GM12878 (cell line): ENCODE measurements around the gene SNX8. TPM values are rescaled to one million over a fixed set of nuclear protein-coding genes. Genes with fewer than 3 reads are reported as not detected.
A peak's percentile ranks its signal among the peaks of the same experiment; 100 is the strongest.

Experiments
- BMI1 ChIP-seq: fragments of 450-650 bp; IDR thresholded peaks from 2 replicates; pipeline ENCODE4 v1.6.1; 2016; ENCODE audit warnings: mild to moderate bottlenecking, moderate library complexity, borderline replicate concordance
- CEBPB ChIP-seq, 2 experiments: fragments of 150-350 bp in 1 of 2; IDR thresholded peaks; 2 replicates each; pipeline ENCODE4 v1.6.1; 2012 to 2014; ENCODE audit warnings: low read depth in 2 of 2, low read length in 2 of 2, borderline replicate concordance in 1 of 2, inconsistent platforms in 1 of 2
- CREM ChIP-seq: IDR thresholded peaks from 2 replicates; pipeline ENCODE4 v1.6.1; 2014; ENCODE audit warnings: antibody characterized with exemption, low read depth
- CUX1 ChIP-seq: IDR thresholded peaks from 2 replicates; pipeline ENCODE4 v1.6.1; 2012; ENCODE audit warnings: improper control_type of control experiment, low read depth, low read length; ENCODE audit not compliant: insufficient replicate concordance
- E2F8 ChIP-seq: fragments of 450-650 bp; IDR thresholded peaks from 2 replicates; pipeline ENCODE4 v1.6.1; 2018; ENCODE audit warnings: mild to moderate bottlenecking, low read depth, moderate library complexity; ENCODE audit not compliant: partially characterized antibody
- HDAC2 ChIP-seq: fragments of 200-600 bp; sonication (generic); IDR thresholded peaks from 2 replicates; pipeline ENCODE4 v1.6.1; 2017
- MEF2A ChIP-seq: IDR thresholded peaks from 2 replicates; pipeline ENCODE4 v1.6.1; 2011; ENCODE audit warnings: low read depth, mild to moderate bottlenecking, low read length, moderate library complexity; ENCODE audit not compliant: insufficient read depth
- NFIC ChIP-seq: IDR thresholded peaks from 2 replicates; pipeline ENCODE4 v1.6.1; 2012; ENCODE audit warnings: low read depth, mild to moderate bottlenecking, inconsistent platforms, low read length, moderate library complexity
- NR2C1 ChIP-seq: fragments of 450-650 bp; IDR thresholded peaks from 2 replicates; pipeline ENCODE4 v1.6.1; 2017; ENCODE audit warnings: antibody characterized with exemption, mild to moderate bottlenecking, moderate library complexity
- NR2C2 ChIP-seq: IDR thresholded peaks from 2 replicates; pipeline ENCODE4 v1.6.1; 2011; ENCODE audit warnings: borderline replicate concordance, low read depth; ENCODE audit not compliant: control insufficient read depth, insufficient read length
- RB1 ChIP-seq: fragments of 450-650 bp; formaldehyde crosslinking; IDR thresholded peaks from 2 replicates; pipeline ENCODE4 v1.6.1; 2017; ENCODE audit warnings: mild to moderate bottlenecking, borderline replicate concordance
- RCOR1 ChIP-seq: conservative IDR thresholded peaks from 2 replicates; pipeline ENCODE4 v1.6.1; 2012; ENCODE audit warnings: low read depth, low read length, improper control_type of control experiment
- RELA ChIP-seq: fragments of 450-650 bp; IDR thresholded peaks from 2 replicates; pipeline ENCODE4 v1.8.0; 2014; ENCODE audit warnings: borderline replicate concordance; ENCODE audit not compliant: partially characterized antibody
- RELB ChIP-seq: fragments of 450-650 bp; IDR thresholded peaks from 2 replicates; pipeline ENCODE4 v1.6.1; 2017; ENCODE audit warnings: low read depth, mild to moderate bottlenecking, moderate library complexity
- SMARCA5 ChIP-seq: fragments of 450-650 bp; IDR thresholded peaks from 2 replicates; pipeline ENCODE4 v1.6.1; 2017; ENCODE audit warnings: mild to moderate bottlenecking
- SREBF1 ChIP-seq: IDR thresholded peaks from 2 replicates; pipeline ENCODE4 v1.6.1; 2012; ENCODE audit warnings: mild to moderate bottlenecking, low read length
- YBX1 ChIP-seq: fragments of 450-650 bp; IDR thresholded peaks from 2 replicates; pipeline ENCODE4 v1.6.1; 2016; ENCODE audit warnings: antibody characterized with exemption
- ZBED1 ChIP-seq: IDR thresholded peaks from 2 replicates; pipeline ENCODE4 v1.6.1; 2016; ENCODE audit warnings: borderline replicate concordance
- ZNF24 ChIP-seq: fragments of 450-650 bp; IDR thresholded peaks from 2 replicates; pipeline ENCODE4 v1.6.1; 2017; ENCODE audit warnings: antibody characterized with exemption, mild to moderate bottlenecking
- polyA plus RNA-seq, 11 experiments: library from polyadenylated mRNA; depleted of rRNA in 4 of 11; unstranded in 6 of 11; stranded (reverse) in 5 of 11; fragments of >200 nt; fragmentation: Nextera tagmentation in 4 of 11; fragmentation: Illumina TruSeq in 1 of 11; extraction: Ambion mirVana in 4 of 11; extraction: Trizol in 1 of 11; gene quantifications; 1 replicate in 1 of 11; 2 replicates in 10 of 11; pipeline versions ENCODE4 v1.2.1 to v1.2.3, GENCODE V29; 2011 to 2016; ENCODE audit warnings: inconsistent platforms in 2 of 11, missing spikeins in 2 of 11, low read depth in 1 of 11
- total RNA-seq, 4 experiments: library from RNA; depleted of rRNA in 3 of 4; stranded (reverse); fragments of >200 nt in 3 of 4; fragmentation: Illumina TruSeq in 1 of 4; extraction: Trizol in 1 of 4; gene quantifications; 2 replicates each; pipeline versions ENCODE4 v1.2.1 to v1.2.3, GENCODE V29; 2013 to 2021
- TF ChIP-seq, protein P1 (sequence below): fragments of 450-650 bp; IDR thresholded peaks from 2 replicates; pipeline ENCODE4 v1.6.1; 2017; ENCODE audit warnings: borderline replicate concordance
- TF ChIP-seq, protein P2 (sequence below): IDR thresholded peaks from 2 replicates; pipeline ENCODE4 v1.6.1; 2012; ENCODE audit warnings: low read length, inconsistent platforms

The SNX8 gene
- total and polyA plus RNA-seq, 10 of the 15 experiments (the other 5 are each of a cell fraction or from before 2014, with no cell fraction given): 6.4 to 210 (median 97.6) TPM

GRCh38 chr7:2353936-2354185 is 39.6 kb upstream of the SNX8 start (continued):
- no peak for TF ChIP-seq CUX1
- TF ChIP-seq, protein P1, sequence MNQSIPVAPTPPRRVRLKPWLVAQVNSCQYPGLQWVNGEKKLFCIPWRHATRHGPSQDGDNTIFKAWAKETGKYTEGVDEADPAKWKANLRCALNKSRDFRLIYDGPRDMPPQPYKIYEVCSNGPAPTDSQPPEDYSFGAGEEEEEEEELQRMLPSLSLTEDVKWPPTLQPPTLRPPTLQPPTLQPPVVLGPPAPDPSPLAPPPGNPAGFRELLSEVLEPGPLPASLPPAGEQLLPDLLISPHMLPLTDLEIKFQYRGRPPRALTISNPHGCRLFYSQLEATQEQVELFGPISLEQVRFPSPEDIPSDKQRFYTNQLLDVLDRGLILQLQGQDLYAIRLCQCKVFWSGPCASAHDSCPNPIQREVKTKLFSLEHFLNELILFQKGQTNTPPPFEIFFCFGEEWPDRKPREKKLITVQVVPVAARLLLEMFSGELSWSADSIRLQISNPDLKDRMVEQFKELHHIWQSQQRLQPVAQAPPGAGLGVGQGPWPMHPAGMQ: no peak
- no peak for TF ChIP-seq HDAC2
- no peak for TF ChIP-seq SREBF1
- no peak for TF ChIP-seq RELB
- TF ChIP-seq NFIC: no peak
- no peak for TF ChIP-seq E2F8
- TF ChIP-seq MEF2A: no peak
- TF ChIP-seq SMARCA5: no peak
- no peak for TF ChIP-seq NR2C2
- TF ChIP-seq NR2C1: 0 out of 2 replicates have a peak, but pooled peaks have one; percentile 3
- TF ChIP-seq, protein P2, sequence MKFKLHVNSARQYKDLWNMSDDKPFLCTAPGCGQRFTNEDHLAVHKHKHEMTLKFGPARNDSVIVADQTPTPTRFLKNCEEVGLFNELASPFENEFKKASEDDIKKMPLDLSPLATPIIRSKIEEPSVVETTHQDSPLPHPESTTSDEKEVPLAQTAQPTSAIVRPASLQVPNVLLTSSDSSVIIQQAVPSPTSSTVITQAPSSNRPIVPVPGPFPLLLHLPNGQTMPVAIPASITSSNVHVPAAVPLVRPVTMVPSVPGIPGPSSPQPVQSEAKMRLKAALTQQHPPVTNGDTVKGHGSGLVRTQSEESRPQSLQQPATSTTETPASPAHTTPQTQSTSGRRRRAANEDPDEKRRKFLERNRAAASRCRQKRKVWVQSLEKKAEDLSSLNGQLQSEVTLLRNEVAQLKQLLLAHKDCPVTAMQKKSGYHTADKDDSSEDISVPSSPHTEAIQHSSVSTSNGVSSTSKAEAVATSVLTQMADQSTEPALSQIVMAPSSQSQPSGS: no peak
- TF ChIP-seq RELA: no peak
- no peak for TF ChIP-seq RCOR1
- TF ChIP-seq ZNF24: no peak
- TF ChIP-seq CREM: no peak
- no peak for TF ChIP-seq BMI1
- peak; percentile 89; the same call in 1 of the 2 replicates for TF ChIP-seq RB1
- no peak for TF ChIP-seq YBX1
- TF ChIP-seq CEBPB (IDR thresholded peaks at IDR 0.05; ENCODE audit: borderline replicate concordance in 1 of 2, low read depth in 2 of 2, low read length in 2 of 2): no peak
- no peak for TF ChIP-seq ZBED1
